K562 (cell line): Measurements from ENCODE around the gene CISD3. TPM values are rescaled to one million over a fixed set of nuclear protein-coding genes. Genes with fewer than 3 reads are reported as not detected.

Experiments
- ARID1B ChIP-seq: fragments of 450-650 bp; IDR thresholded peaks from 2 replicates; pipeline ENCODE4 v1.6.1; 2016; ENCODE audit warnings: antibody characterized with exemption, mild to moderate bottlenecking, inconsistent platforms
- CBX3 ChIP-seq, 2 experiments: IDR thresholded peaks; 1 replicate in 1 of 2; 2 replicates in 1 of 2; pipeline ENCODE4 v1.6.1; 2012; ENCODE audit warnings: inconsistent platforms in 2 of 2, low read length in 2 of 2, borderline replicate concordance in 1 of 2, control low read depth in 1 of 2
- DACH1 ChIP-seq: fragments of 450-650 bp; IDR thresholded peaks from 2 replicates; pipeline ENCODE4 v1.6.1; 2018; ENCODE audit not compliant: partially characterized antibody
- EWSR1 ChIP-seq: fragments of 450-650 bp; IDR thresholded peaks from 2 replicates; pipeline ENCODE4 v1.6.1; 2018; ENCODE audit warnings: borderline replicate concordance, mild to moderate bottlenecking, low read depth, moderate library complexity; ENCODE audit not compliant: partially characterized antibody
- GATAD2B ChIP-seq: fragments of 450-650 bp; IDR thresholded peaks from 2 replicates; pipeline ENCODE4 v1.6.1; 2017; ENCODE audit warnings: mild to moderate bottlenecking, borderline replicate concordance
- HMGN3 ChIP-seq: IDR thresholded peaks from 2 replicates; pipeline ENCODE4 v1.6.1; 2011; ENCODE audit warnings: borderline replicate concordance, low read depth, mild to moderate bottlenecking, mixed read lengths, low read length; ENCODE audit not compliant: insufficient read length; ENCODE audit errors: extremely low read depth
- HNRNPL ChIP-seq: fragments of 200-400 bp; formaldehyde crosslinking; IDR thresholded peaks from 2 replicates; pipeline ENCODE4 v1.6.1; 2017; ENCODE audit warnings: low read depth, mild to moderate bottlenecking, low read length
- MCM5 ChIP-seq: fragments of 450-650 bp; IDR thresholded peaks from 2 replicates; pipeline ENCODE4 v1.6.1; 2016; ENCODE audit warnings: low read depth
- NCOR1 ChIP-seq: fragments of 450-650 bp; IDR thresholded peaks from 2 replicates; pipeline ENCODE4 v1.6.1; 2016; ENCODE audit warnings: mild to moderate bottlenecking, moderate library complexity
- NFYB ChIP-seq: IDR thresholded peaks from 2 replicates; pipeline ENCODE4 v1.6.1; 2011; ENCODE audit warnings: mild to moderate bottlenecking, moderate library complexity; ENCODE audit not compliant: insufficient read length; ENCODE audit errors: extremely low read depth
- NONO ChIP-seq, 2 experiments: fragments of 200-400 bp in 1 of 2; fragments of 450-650 bp in 1 of 2; formaldehyde crosslinking in 1 of 2; IDR thresholded peaks; 2 replicates each; pipeline ENCODE4 v1.6.1; 2017; ENCODE audit warnings: low read depth in 2 of 2, mild to moderate bottlenecking in 2 of 2, moderate library complexity in 2 of 2, low read length in 1 of 2
- NR2C2 ChIP-seq, 2 experiments: fragments of 200-800 bp in 1 of 2; sonication (Bioruptor generic) in 1 of 2; sonication (generic) in 1 of 2; formaldehyde crosslinking in 1 of 2; IDR thresholded peaks; 2 replicates each; pipeline versions ENCODE4 v1.6.1 to v1.8.0; 2016 to 2022; ENCODE audit warnings: mild to moderate bottlenecking in 1 of 2, missing compliant biosample characterization in 1 of 2, missing genetic modification characterization in 1 of 2, missing genetic modification reagents in 1 of 2
- SIN3B ChIP-seq: fragments of 450-650 bp; IDR thresholded peaks from 2 replicates; pipeline ENCODE4 v1.6.1; 2017; ENCODE audit warnings: low read depth, mild to moderate bottlenecking, moderate library complexity
- polyA plus RNA-seq, 8 experiments: library from polyadenylated mRNA; depleted of rRNA in 4 of 8; stranded (reverse) in 5 of 8; unstranded in 3 of 8; fragments of >200 nt; fragmentation: Nextera tagmentation in 2 of 8; fragmentation: Illumina TruSeq in 1 of 8; extraction: Ambion mirVana in 2 of 8; extraction: Trizol in 1 of 8; gene quantifications; 2 replicates each; pipeline versions ENCODE4 v1.2.1 to v1.2.3, GENCODE V29; 2011 to 2014; ENCODE audit warnings: inconsistent platforms in 1 of 8, missing spikeins in 1 of 8
- total RNA-seq, 7 experiments: library from RNA; depleted of rRNA in 6 of 7; stranded (reverse); fragments of >200 nt in 6 of 7; fragmentation: Illumina TruSeq in 2 of 7; extraction: Trizol in 2 of 7; gene quantifications; 2 replicates each; pipeline versions ENCODE4 v1.2.1 to v1.2.3, GENCODE V29; 2011 to 2021; ENCODE audit warnings: low replicate concordance in 1 of 7
- TF ChIP-seq, protein P1 (sequence below): IDR thresholded peaks from 2 replicates; pipeline ENCODE4 v1.6.1; 2016; ENCODE audit warnings: missing genetic modification characterization, missing compliant biosample characterization
- TF ChIP-seq, protein P2 (sequence below): sonication (generic); formaldehyde crosslinking; IDR thresholded peaks from 2 replicates; pipeline ENCODE4 v1.8.1; 2023; ENCODE audit warnings: mild to moderate bottlenecking, missing genetic modification reagents, moderate library complexity
- TF ChIP-seq, protein P3 (sequence below): sonication (generic); formaldehyde crosslinking; IDR thresholded peaks from 2 replicates; pipeline ENCODE4 v1.8.1; 2022; ENCODE audit warnings: missing genetic modification reagents
- TF ChIP-seq, protein P4 (sequence below): IDR thresholded peaks from 3 replicates; pipeline ENCODE4 v1.6.1; 2011; ENCODE audit warnings: borderline replicate concordance, mild to moderate bottlenecking; ENCODE audit not compliant: insufficient read length, insufficient read depth
- TF ChIP-seq, protein P5 (sequence below), 2 experiments: fragments of 450-650 bp; conservative IDR thresholded peaks; 2 replicates each; pipeline ENCODE4 v1.6.1; 2017; ENCODE audit warnings: mild to moderate bottlenecking in 2 of 2, moderate library complexity in 2 of 2

CISD3 gene
- total and polyA plus RNA-seq, 9 of the 15 experiments (the other 6 are each of a cell fraction or from before 2014, with no cell fraction given) = 5.0 to 60.7 (median 15.7) TPM

DNA sequence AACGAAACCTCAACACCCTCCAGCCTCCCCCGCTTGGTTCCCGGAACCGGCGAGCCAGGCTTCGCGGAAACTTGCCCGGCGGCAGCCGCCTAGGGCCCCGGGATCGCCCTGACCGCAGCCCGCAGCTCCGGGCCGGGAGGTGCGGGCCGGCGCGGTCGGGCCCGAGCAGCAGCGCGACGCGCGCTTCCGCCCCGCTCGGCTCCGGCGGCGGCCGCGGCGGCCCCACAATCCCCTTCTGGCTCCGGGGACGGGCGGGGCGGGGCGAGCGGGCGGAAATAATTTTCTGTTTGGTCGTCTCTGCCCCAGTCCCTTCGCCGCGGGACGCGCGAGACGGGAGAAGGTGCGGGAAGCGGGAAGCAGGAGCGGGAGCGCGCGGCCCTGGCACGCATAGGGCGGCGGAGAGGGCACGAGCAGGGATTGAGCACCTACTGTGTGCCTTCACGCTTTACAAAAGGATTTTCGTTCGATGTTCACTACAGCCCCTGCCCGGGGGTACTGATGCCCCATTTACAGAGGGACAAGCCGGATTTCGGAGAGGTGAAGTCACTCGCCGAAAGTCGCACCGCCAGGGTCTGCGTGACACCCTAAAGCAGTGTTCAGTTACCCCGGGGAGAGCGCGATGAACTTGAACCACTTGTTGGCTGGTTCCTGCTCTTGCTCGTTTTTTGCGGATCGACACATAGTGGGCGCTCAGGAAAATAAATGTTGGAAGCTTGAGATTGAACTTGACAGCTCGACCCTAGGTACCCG lies 27.8 kb upstream of the CISD3 start (continued):
- TF ChIP-seq HNRNPL = peak; percentile 82; the same call in 1 of the 2 replicates
- TF ChIP-seq EWSR1 = no peak
- peak; percentile 70 for TF ChIP-seq HMGN3
- TF ChIP-seq, protein P1, sequence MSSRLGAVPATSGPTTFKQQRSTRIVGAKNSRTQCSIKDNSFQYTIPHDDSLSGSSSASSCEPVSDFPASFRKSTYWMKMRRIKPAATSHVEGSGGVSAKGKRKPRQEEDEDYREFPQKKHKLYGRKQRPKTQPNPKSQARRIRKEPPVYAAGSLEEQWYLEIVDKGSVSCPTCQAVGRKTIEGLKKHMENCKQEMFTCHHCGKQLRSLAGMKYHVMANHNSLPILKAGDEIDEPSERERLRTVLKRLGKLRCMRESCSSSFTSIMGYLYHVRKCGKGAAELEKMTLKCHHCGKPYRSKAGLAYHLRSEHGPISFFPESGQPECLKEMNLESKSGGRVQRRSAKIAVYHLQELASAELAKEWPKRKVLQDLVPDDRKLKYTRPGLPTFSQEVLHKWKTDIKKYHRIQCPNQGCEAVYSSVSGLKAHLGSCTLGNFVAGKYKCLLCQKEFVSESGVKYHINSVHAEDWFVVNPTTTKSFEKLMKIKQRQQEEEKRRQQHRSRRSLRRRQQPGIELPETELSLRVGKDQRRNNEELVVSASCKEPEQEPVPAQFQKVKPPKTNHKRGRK = no peak
- TF ChIP-seq, protein P2, sequence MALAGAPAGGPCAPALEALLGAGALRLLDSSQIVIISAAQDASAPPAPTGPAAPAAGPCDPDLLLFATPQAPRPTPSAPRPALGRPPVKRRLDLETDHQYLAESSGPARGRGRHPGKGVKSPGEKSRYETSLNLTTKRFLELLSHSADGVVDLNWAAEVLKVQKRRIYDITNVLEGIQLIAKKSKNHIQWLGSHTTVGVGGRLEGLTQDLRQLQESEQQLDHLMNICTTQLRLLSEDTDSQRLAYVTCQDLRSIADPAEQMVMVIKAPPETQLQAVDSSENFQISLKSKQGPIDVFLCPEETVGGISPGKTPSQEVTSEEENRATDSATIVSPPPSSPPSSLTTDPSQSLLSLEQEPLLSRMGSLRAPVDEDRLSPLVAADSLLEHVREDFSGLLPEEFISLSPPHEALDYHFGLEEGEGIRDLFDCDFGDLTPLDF (CRISPR knock-in tag) = peak; percentile 96
- no peak; the same call in 1 of the 2 replicates for TF ChIP-seq NCOR1
- 0 out of 2 replicates have a peak, but pooled peaks have one; percentile 41 for TF ChIP-seq NR2C2 (CRISPR knock-in tag; IDR thresholded peaks at IDR 0.05)
- TF ChIP-seq NR2C2 (tag; IDR thresholded peaks at IDR 0.05) = peak; percentile 96
- TF ChIP-seq NFYB = no peak
- TF ChIP-seq DACH1 = no peak
- TF ChIP-seq MCM5 = no peak
- peak in 1 of 2 experiments; percentile 14; a peak in 1 of 3 replicates for TF ChIP-seq CBX3 (IDR thresholded peaks at IDR 0.05; ENCODE audit: borderline replicate concordance in 1 of 2, low read length in 2 of 2)
- peak; percentile 81; the same call in 1 of the 2 replicates for TF ChIP-seq GATAD2B
- TF ChIP-seq SIN3B = peak; percentile 25; the same call in 1 of the 2 replicates
- TF ChIP-seq, protein P3, sequence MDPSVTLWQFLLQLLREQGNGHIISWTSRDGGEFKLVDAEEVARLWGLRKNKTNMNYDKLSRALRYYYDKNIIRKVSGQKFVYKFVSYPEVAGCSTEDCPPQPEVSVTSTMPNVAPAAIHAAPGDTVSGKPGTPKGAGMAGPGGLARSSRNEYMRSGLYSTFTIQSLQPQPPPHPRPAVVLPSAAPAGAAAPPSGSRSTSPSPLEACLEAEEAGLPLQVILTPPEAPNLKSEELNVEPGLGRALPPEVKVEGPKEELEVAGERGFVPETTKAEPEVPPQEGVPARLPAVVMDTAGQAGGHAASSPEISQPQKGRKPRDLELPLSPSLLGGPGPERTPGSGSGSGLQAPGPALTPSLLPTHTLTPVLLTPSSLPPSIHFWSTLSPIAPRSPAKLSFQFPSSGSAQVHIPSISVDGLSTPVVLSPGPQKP (CRISPR knock-in tag) = no peak
- TF ChIP-seq, protein P4, sequence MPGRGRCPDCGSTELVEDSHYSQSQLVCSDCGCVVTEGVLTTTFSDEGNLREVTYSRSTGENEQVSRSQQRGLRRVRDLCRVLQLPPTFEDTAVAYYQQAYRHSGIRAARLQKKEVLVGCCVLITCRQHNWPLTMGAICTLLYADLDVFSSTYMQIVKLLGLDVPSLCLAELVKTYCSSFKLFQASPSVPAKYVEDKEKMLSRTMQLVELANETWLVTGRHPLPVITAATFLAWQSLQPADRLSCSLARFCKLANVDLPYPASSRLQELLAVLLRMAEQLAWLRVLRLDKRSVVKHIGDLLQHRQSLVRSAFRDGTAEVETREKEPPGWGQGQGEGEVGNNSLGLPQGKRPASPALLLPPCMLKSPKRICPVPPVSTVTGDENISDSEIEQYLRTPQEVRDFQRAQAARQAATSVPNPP = no peak
- no peak for TF ChIP-seq ARID1B
- TF ChIP-seq, protein P5, sequence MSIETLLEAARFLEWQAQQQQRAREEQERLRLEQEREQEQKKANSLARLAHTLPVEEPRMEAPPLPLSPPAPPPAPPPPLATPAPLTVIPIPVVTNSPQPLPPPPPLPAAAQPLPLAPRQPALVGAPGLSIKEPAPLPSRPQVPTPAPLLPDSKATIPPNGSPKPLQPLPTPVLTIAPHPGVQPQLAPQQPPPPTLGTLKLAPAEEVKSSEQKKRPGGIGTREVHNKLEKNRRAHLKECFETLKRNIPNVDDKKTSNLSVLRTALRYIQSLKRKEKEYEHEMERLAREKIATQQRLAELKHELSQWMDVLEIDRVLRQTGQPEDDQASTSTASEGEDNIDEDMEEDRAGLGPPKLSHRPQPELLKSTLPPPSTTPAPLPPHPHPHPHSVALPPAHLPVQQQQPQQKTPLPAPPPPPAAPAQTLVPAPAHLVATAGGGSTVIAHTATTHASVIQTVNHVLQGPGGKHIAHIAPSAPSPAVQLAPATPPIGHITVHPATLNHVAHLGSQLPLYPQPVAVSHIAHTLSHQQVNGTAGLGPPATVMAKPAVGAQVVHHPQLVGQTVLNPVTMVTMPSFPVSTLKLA (conservative IDR thresholded peaks at IDR 0.05) = peak in 1 of 2 experiments; percentile 32; a peak in 1 of 4 replicates
- peak in 1 of 2 experiments; percentile 83; a peak in 2 of 4 replicates for TF ChIP-seq NONO (IDR thresholded peaks at IDR 0.05; ENCODE audit: low read depth in 2 of 2, low read length in 1 of 2)
